HEK293T (cell line): ENCODE measurements around the gene MLH3.

Source experiments
- BHLHE40 ChIP-seq: fragments of 450-650 bp; IDR thresholded peaks from 2 replicates; pipeline ENCODE4 v1.6.1; 2016; ENCODE audit warnings: mild to moderate bottlenecking, moderate library complexity, borderline replicate concordance
- FOXA1 ChIP-seq: fragments of 450-650 bp; IDR thresholded peaks from 2 replicates; pipeline ENCODE4 v1.6.1; 2016; ENCODE audit warnings: mild to moderate bottlenecking
- LEF1 ChIP-seq: fragments of 450-650 bp; IDR thresholded peaks from 2 replicates; pipeline ENCODE4 v1.6.1; 2017; ENCODE audit warnings: mild to moderate bottlenecking, borderline replicate concordance
- NFRKB ChIP-seq: fragments of 450-650 bp; IDR thresholded peaks from 2 replicates; pipeline ENCODE4 v1.6.1; 2016; ENCODE audit warnings: mild to moderate bottlenecking, moderate library complexity
- SP1 ChIP-seq: fragments of 450-650 bp; IDR thresholded peaks from 2 replicates; pipeline ENCODE4 v1.6.1; 2017

GRCh38 chr14:75050852-75051555 is at the start of gene MLH3:
- TF ChIP-seq FOXA1: no peak
- TF ChIP-seq SP1: no peak
- TF ChIP-seq LEF1: no peak
- TF ChIP-seq BHLHE40: no peak
- TF ChIP-seq NFRKB: no peak
